ENCODE data around the gene HNRNPUL1. TPM values are rescaled to one million over a fixed set of nuclear protein-coding genes. Genes with fewer than 3 reads are reported as not detected.

The HNRNPUL1 gene
- total and polyA plus RNA-seq, 2 of the 8 experiments (the other 6 are each of a cell fraction or from before 2014, with no cell fraction given), result 99.5 to 264 TPM

DNA sequence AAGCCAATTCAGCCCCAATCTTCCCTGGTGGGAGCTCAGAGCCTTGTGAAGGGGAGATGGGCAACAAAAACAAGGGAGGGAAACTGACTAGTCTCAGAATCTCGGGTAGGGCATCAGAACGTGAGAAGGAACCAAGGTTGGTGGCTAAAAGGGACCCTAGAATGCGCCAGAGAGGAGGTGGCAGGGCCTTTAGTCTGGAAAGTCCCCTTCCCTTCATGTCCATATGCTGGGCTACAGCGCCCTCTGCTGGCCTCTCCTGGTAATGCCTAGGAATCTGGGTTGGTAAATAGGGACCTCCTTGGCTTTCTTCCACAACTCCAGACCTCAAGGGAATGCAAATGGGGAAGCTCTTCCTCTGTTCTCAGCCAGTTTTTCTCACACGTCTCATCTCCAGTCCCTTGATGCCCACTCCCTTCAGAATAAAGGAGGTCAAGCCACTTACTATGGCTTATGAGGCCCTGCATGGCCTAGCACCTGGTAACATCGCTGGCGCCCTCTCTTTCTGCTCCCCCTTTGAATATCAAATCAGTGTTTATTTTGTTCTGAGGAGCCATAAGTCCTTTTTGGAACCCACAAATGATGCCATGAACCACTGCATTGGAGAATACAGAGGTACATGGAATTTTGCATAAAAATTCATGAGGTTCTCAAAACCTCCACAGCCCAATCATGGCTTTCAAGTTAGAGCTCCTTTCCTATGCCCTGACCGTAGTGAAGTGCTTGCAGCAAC is 44.4 kb downstream of the HNRNPUL1 start (continued):
- TF ChIP-seq, protein P1, sequence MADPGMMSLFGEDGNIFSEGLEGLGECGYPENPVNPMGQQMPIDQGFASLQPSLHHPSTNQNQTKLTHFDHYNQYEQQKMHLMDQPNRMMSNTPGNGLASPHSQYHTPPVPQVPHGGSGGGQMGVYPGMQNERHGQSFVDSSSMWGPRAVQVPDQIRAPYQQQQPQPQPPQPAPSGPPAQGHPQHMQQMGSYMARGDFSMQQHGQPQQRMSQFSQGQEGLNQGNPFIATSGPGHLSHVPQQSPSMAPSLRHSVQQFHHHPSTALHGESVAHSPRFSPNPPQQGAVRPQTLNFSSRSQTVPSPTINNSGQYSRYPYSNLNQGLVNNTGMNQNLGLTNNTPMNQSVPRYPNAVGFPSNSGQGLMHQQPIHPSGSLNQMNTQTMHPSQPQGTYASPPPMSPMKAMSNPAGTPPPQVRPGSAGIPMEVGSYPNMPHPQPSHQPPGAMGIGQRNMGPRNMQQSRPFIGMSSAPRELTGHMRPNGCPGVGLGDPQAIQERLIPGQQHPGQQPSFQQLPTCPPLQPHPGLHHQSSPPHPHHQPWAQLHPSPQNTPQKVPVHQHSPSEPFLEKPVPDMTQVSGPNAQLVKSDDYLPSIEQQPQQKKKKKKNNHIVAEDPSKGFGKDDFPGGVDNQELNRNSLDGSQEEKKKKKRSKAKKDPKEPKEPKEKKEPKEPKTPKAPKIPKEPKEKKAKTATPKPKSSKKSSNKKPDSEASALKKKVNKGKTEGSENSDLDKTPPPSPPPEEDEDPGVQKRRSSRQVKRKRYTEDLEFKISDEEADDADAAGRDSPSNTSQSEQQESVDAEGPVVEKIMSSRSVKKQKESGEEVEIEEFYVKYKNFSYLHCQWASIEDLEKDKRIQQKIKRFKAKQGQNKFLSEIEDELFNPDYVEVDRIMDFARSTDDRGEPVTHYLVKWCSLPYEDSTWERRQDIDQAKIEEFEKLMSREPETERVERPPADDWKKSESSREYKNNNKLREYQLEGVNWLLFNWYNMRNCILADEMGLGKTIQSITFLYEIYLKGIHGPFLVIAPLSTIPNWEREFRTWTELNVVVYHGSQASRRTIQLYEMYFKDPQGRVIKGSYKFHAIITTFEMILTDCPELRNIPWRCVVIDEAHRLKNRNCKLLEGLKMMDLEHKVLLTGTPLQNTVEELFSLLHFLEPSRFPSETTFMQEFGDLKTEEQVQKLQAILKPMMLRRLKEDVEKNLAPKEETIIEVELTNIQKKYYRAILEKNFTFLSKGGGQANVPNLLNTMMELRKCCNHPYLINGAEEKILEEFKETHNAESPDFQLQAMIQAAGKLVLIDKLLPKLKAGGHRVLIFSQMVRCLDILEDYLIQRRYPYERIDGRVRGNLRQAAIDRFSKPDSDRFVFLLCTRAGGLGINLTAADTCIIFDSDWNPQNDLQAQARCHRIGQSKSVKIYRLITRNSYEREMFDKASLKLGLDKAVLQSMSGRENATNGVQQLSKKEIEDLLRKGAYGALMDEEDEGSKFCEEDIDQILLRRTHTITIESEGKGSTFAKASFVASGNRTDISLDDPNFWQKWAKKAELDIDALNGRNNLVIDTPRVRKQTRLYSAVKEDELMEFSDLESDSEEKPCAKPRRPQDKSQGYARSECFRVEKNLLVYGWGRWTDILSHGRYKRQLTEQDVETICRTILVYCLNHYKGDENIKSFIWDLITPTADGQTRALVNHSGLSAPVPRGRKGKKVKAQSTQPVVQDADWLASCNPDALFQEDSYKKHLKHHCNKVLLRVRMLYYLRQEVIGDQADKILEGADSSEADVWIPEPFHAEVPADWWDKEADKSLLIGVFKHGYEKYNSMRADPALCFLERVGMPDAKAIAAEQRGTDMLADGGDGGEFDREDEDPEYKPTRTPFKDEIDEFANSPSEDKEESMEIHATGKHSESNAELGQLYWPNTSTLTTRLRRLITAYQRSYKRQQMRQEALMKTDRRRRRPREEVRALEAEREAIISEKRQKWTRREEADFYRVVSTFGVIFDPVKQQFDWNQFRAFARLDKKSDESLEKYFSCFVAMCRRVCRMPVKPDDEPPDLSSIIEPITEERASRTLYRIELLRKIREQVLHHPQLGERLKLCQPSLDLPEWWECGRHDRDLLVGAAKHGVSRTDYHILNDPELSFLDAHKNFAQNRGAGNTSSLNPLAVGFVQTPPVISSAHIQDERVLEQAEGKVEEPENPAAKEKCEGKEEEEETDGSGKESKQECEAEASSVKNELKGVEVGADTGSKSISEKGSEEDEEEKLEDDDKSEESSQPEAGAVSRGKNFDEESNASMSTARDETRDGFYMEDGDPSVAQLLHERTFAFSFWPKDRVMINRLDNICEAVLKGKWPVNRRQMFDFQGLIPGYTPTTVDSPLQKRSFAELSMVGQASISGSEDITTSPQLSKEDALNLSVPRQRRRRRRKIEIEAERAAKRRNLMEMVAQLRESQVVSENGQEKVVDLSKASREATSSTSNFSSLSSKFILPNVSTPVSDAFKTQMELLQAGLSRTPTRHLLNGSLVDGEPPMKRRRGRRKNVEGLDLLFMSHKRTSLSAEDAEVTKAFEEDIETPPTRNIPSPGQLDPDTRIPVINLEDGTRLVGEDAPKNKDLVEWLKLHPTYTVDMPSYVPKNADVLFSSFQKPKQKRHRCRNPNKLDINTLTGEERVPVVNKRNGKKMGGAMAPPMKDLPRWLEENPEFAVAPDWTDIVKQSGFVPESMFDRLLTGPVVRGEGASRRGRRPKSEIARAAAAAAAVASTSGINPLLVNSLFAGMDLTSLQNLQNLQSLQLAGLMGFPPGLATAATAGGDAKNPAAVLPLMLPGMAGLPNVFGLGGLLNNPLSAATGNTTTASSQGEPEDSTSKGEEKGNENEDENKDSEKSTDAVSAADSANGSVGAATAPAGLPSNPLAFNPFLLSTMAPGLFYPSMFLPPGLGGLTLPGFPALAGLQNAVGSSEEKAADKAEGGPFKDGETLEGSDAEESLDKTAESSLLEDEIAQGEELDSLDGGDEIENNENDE (IDR thresholded peaks at IDR 0.05; ENCODE audit: insufficient replicate concordance, low read length), result no peak
- no peak for TF ChIP-seq PHF8 (conservative IDR thresholded peaks at IDR 0.05; ENCODE audit: low read depth, low read length)
- TF ChIP-seq, protein P2, sequence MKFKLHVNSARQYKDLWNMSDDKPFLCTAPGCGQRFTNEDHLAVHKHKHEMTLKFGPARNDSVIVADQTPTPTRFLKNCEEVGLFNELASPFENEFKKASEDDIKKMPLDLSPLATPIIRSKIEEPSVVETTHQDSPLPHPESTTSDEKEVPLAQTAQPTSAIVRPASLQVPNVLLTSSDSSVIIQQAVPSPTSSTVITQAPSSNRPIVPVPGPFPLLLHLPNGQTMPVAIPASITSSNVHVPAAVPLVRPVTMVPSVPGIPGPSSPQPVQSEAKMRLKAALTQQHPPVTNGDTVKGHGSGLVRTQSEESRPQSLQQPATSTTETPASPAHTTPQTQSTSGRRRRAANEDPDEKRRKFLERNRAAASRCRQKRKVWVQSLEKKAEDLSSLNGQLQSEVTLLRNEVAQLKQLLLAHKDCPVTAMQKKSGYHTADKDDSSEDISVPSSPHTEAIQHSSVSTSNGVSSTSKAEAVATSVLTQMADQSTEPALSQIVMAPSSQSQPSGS (IDR thresholded peaks at IDR 0.05; ENCODE audit: low read length), result no peak
- 0 out of 4 replicates have a peak, but pooled peaks have one; percentile 20 to 69 for TF ChIP-seq SIN3A (conservative IDR thresholded peaks at IDR 0.05 in 1 of 2, IDR thresholded peaks at IDR 0.05 in 1 of 2; ENCODE audit: low read depth in 1 of 2, low read length in 2 of 2)
- no peak for TF ChIP-seq YY1 (IDR thresholded peaks at IDR 0.05; ENCODE audit: low read depth, low read length)
- TF ChIP-seq ASH2L (IDR thresholded peaks at IDR 0.05; ENCODE audit: low read length), result no peak
- no peak for TF ChIP-seq TBP (IDR thresholded peaks at IDR 0.05; ENCODE audit: low read depth, low read length)
- TF ChIP-seq KDM1A (IDR thresholded peaks at IDR 0.05; ENCODE audit: borderline replicate concordance, low read length), result no peak
